ENCODE results near the gene CD177. TPM values are rescaled to one million over a fixed set of nuclear protein-coding genes. Genes with fewer than 3 reads are reported as not detected.

Gene CD177
- total RNA-seq, 1 experiment from 2014 or later, result 0.09 TPM

DNA sequence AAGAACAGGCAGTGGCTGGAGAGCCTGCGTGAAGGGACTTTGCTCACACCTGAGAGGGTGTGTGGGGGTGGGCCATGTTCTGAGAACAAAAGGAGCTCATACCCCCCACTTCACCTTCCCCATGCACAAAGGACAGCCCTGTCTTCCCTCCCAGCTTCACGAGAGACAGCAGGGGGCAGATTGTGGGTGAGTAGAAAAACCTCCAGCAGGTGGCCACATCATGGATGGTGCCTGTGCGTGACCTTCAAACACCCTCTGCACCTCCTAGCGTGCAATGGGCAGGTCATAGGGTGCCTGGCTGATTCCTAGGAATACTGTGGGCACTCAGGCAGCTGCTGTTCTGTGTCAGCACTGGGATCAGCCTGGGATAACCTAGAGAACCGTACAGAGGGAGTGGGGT is 47.8 kb upstream of the CD177 start:
- Histone ChIP-seq H3K56ac (ENCODE audit: insufficient read length, low read depth, low read length) (no peak overlapping the region), H2BK120ac (ENCODE audit: low read depth, low read length, poor library complexity, severe bottlenecking) (no peak overlapping the region), H4K5ac (ENCODE audit: insufficient read length, low read depth, low read length) (no peak overlapping the region), H3K79me1 (ENCODE audit: insufficient read depth, low read depth, low read length, poor library complexity, severe bottlenecking) (no peaks in the 10 kb centered on the region), H4K8ac (replicated peaks; ENCODE audit: insufficient read length, low read depth, low read length) (no peak overlapping the region), H2BK20ac (ENCODE audit: low read depth, low read length, poor library complexity, severe bottlenecking) (no peak overlapping the region), H3K79me2 (ENCODE audit: insufficient read depth, low read length) (no peaks in the 10 kb centered on the region), H2BK5ac (ENCODE audit: insufficient read length, low read length) (no peak overlapping the region), H3T11ph (ENCODE audit: low read length) (no peak overlapping the region), H3K27ac (ENCODE audit: insufficient read length, low read depth, low read length) (no peak overlapping the region), H2AK5ac (ENCODE audit: insufficient read length, low read length) (no peak overlapping the region), H3K9ac (ENCODE audit: extremely low read depth, insufficient read length, low read length) (no peak overlapping the region), H3K9me3 (ENCODE audit: control insufficient read depth, low read depth, low read length) (peaks cover 43% of the 10 kb centered on the region), H2BK12ac (ENCODE audit: insufficient read length, low read depth, low read length) (no peak overlapping the region), H3K27me3 (ENCODE audit: insufficient read depth, low read length) (no peaks in the 10 kb centered on the region), H3K18ac (ENCODE audit: insufficient read length, low read depth, low read length) (no peak overlapping the region), H3K14ac (ENCODE audit: insufficient read depth, low read length) (no peak overlapping the region), H4K20me1 (ENCODE audit: control insufficient read depth, insufficient read depth, insufficient read length) (no peaks in the 10 kb centered on the region), H4K91ac (ENCODE audit: insufficient read length, low read depth, low read length) (no peak overlapping the region), H3K4me2 (ENCODE audit: insufficient read depth, insufficient read length, low read length) (no peak overlapping the region), H3K23ac (ENCODE audit: insufficient read length, low read depth, low read length) (no peak overlapping the region), H2AFZ (ENCODE audit: low read length) (no peak overlapping the region), H3K4me1 (ENCODE audit: insufficient read depth, low read length) (no peaks in the 10 kb centered on the region), H3K23me2 (ENCODE audit: insufficient read length, low read depth, low read length, poor library complexity, severe bottlenecking) (no peaks in the 10 kb centered on the region), H2BK15ac (ENCODE audit: low read depth, low read length) (no peak overlapping the region), H3K4ac (ENCODE audit: low read depth, low read length) (no peak overlapping the region)
- Mint-ChIP-seq H3K4me1 (no peaks in the 10 kb centered on the region), H3K9me3 (peaks cover 95 to 99% of the 10 kb centered on the region in 2 experiments), H3K27me3 (ENCODE audit: low read depth) (peaks cover 3% of the 10 kb centered on the region), H3K36me3 (ENCODE audit: insufficient read depth in 1 of 3, low read depth in 3 of 3) (peaks cover 0 to 36% (median 14%) of the 10 kb centered on the region in 3 experiments), H3K27ac (no peak overlapping the region), H3K4me3 (no peak overlapping the region)
- no CpG with 5 or more reads among the region's 5 CpGs for WGBS (ENCODE audit: extremely low coverage, insufficient read length, low lambda C conversion rate)
- DNase-seq, result no peak
- TF ChIP-seq, protein P1, sequence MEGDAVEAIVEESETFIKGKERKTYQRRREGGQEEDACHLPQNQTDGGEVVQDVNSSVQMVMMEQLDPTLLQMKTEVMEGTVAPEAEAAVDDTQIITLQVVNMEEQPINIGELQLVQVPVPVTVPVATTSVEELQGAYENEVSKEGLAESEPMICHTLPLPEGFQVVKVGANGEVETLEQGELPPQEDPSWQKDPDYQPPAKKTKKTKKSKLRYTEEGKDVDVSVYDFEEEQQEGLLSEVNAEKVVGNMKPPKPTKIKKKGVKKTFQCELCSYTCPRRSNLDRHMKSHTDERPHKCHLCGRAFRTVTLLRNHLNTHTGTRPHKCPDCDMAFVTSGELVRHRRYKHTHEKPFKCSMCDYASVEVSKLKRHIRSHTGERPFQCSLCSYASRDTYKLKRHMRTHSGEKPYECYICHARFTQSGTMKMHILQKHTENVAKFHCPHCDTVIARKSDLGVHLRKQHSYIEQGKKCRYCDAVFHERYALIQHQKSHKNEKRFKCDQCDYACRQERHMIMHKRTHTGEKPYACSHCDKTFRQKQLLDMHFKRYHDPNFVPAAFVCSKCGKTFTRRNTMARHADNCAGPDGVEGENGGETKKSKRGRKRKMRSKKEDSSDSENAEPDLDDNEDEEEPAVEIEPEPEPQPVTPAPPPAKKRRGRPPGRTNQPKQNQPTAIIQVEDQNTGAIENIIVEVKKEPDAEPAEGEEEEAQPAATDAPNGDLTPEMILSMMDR (conservative IDR thresholded peaks at IDR 0.05), result no peak

All from H9 (cell line).